ENCODE data around the gene FSTL1. TPM values are rescaled to one million over a fixed set of nuclear protein-coding genes. Genes with fewer than 3 reads are reported as not detected.

Gene FSTL1
- total RNA-seq, 1 experiment from 2014 or later = 20.7 TPM

DNA sequence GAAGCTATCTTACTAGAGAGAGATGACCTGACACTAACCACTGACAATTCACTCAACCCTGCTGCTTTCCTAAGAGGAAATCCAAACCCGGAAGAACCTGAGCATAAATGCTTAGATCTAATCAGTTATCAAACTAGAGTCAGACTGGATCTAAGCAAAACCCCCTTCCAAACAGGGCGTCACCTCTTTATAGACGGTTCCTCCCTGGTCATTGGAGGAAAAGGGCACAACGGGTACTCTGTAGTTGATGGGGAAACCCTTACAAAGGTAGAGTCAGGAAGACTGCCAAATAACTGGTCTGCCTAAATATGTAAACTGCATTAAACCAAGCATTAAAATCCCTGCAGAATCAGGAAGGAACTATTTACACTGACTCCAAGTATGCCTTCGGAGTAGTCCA is 41.3 kb upstream of the FSTL1 start:
- intact Hi-C loops (cut with micrococcal nuclease) = no loop called here
- H3K4me3 ChIP-seq (replicated peaks in 1 of 2; ENCODE audit: low read depth in 1 of 2, low read length in 2 of 2) = no peak overlapping the region
- peaks cover 0 to 7% of the 10 kb centered on the region in 2 experiments; a peak in 1 of 4 replicates for H3K4me1 ChIP-seq (ENCODE audit: control insufficient read depth in 1 of 2, insufficient read depth in 2 of 2, low read length in 2 of 2)
- ChIA-PET CTCF (no interaction called here), RAD21 (ENCODE audit: low non-redundant PET in 1 of 2, low total read pairs in 2 of 2, uncharacterized antibody in 2 of 2, unreplicated experiment in 2 of 2) (no interaction called here), POLR2A (no interaction called here)
- H3K9ac ChIP-seq (ENCODE audit: low read length) = no peak overlapping the region
- H3K4me2 ChIP-seq (ENCODE audit: low read length) = no peak overlapping the region
- DNase-seq (ENCODE audit: low read depth, low spot score) (no peak), ATAC-seq (no peak)
- H3K79me2 ChIP-seq (ENCODE audit: insufficient read depth, low read length) = no peaks in the 10 kb centered on the region
- H4K20me1 ChIP-seq (ENCODE audit: insufficient read depth) = no peaks in the 10 kb centered on the region
- no peaks in the 10 kb centered on the region for H3K9me2 ChIP-seq (ENCODE audit: insufficient read depth)
- peaks cover 5 to 6% of the 10 kb centered on the region in 2 experiments; a peak in 1 of 4 replicates for H3K9me3 ChIP-seq (ENCODE audit: control insufficient read depth in 1 of 2, insufficient read depth in 1 of 2, low read depth in 1 of 2, low read length in 2 of 2)
- BruUV-seq (replicated peaks) = no TSS peak
- no peak overlapping the region for H3K27ac ChIP-seq (ENCODE audit: low read depth, low read length)
- no peaks in the 10 kb centered on the region for H3K36me3 ChIP-seq (ENCODE audit: control insufficient read depth in 1 of 2, insufficient read depth in 2 of 2, low read length in 2 of 2)
- no peaks in the 10 kb centered on the region for H3K27me3 ChIP-seq (ENCODE audit: insufficient read depth, low read length)
- TF ChIP-seq YY1 (IDR thresholded peaks at IDR 0.05; ENCODE audit: extremely low read depth, insufficient replicate concordance, low read depth, low read length) (no peak), CBX3 (IDR thresholded peaks at IDR 0.05; ENCODE audit: low read depth) (no peak), TCF7L2 (IDR thresholded peaks at IDR 0.05; ENCODE audit: borderline replicate concordance, extremely low read depth, insufficient read depth, insufficient read length) (no peak), ZNF274 (IDR thresholded peaks at IDR 0.05; ENCODE audit: low read depth, low read length) (no peak), RAD21 (IDR thresholded peaks at IDR 0.05; ENCODE audit: low read depth) (no peak), EZH2phosphoT487 (IDR thresholded peaks at IDR 0.05; ENCODE audit: borderline replicate concordance) (no peak), CEBPB (IDR thresholded peaks at IDR 0.05; ENCODE audit: low read depth) (no peak), ZFX (IDR thresholded peaks at IDR 0.05) (no peak), SIN3A (IDR thresholded peaks at IDR 0.05; ENCODE audit: low read depth) (no peak), POLR2A (IDR thresholded peaks at IDR 0.05; ENCODE audit: borderline replicate concordance, extremely low read depth, insufficient read depth, insufficient read length) (no peak), EGR1 (IDR thresholded peaks at IDR 0.05; ENCODE audit: low read depth) (no peak)
- no peak overlapping the region for H2AFZ ChIP-seq (ENCODE audit: low read depth, low read length, poor library complexity, severe bottlenecking)

DNA sequence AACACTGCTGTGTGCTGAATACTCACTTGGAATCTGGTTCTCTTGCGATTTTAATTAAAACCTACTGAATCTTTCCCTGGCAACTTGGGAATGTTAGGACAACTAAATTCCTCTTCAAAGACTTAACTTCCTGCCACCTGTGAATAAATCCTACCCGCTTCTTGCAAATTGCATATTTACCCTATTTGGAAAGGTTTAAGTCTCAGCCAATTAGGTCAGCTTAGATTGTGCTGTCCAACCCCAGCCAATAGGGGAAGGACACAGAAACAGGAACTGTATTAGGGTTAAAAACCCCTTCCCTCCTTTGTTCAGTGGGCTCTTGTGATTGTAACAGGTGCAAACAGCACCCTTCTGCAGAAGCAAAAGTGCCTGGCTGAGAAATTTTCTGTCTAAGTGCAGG is 38.6 kb upstream of the FSTL1 start:
- RAD21 ChIA-PET (ENCODE audit: low non-redundant PET in 1 of 2, low total read pairs in 2 of 2, uncharacterized antibody in 2 of 2, unreplicated experiment in 2 of 2) = no interaction called here
- TF ChIP-seq SRF (IDR thresholded peaks at IDR 0.05; ENCODE audit: low read depth) (no peak), ELF1 (IDR thresholded peaks at IDR 0.05; ENCODE audit: borderline replicate concordance, low read depth) (no peak), POLR2A (IDR thresholded peaks at IDR 0.05; ENCODE audit: borderline replicate concordance, extremely low read depth, insufficient read depth, insufficient read length) (no peak), ZNF274 (IDR thresholded peaks at IDR 0.05; ENCODE audit: low read depth, low read length) (no peak), CBX3 (IDR thresholded peaks at IDR 0.05; ENCODE audit: low read depth) (no peak), EZH2phosphoT487 (IDR thresholded peaks at IDR 0.05; ENCODE audit: borderline replicate concordance) (no peak), TCF7L2 (IDR thresholded peaks at IDR 0.05; ENCODE audit: borderline replicate concordance, extremely low read depth, insufficient read depth, insufficient read length) (no peak), SIN3A (IDR thresholded peaks at IDR 0.05; ENCODE audit: low read depth) (no peak), EZH2 (IDR thresholded peaks at IDR 0.05) (no peak), RAD21 (IDR thresholded peaks at IDR 0.05; ENCODE audit: low read depth) (no peak)
- TF ChIP-seq, protein P1, sequence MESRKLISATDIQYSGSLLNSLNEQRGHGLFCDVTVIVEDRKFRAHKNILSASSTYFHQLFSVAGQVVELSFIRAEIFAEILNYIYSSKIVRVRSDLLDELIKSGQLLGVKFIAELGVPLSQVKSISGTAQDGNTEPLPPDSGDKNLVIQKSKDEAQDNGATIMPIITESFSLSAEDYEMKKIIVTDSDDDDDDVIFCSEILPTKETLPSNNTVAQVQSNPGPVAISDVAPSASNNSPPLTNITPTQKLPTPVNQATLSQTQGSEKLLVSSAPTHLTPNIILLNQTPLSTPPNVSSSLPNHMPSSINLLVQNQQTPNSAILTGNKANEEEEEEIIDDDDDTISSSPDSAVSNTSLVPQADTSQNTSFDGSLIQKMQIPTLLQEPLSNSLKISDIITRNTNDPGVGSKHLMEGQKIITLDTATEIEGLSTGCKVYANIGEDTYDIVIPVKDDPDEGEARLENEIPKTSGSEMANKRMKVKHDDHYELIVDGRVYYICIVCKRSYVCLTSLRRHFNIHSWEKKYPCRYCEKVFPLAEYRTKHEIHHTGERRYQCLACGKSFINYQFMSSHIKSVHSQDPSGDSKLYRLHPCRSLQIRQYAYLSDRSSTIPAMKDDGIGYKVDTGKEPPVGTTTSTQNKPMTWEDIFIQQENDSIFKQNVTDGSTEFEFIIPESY (IDR thresholded peaks at IDR 0.05; ENCODE audit: extremely low read depth, insufficient replicate concordance, low read length) = no peak
- TF ChIP-seq, protein P2, sequence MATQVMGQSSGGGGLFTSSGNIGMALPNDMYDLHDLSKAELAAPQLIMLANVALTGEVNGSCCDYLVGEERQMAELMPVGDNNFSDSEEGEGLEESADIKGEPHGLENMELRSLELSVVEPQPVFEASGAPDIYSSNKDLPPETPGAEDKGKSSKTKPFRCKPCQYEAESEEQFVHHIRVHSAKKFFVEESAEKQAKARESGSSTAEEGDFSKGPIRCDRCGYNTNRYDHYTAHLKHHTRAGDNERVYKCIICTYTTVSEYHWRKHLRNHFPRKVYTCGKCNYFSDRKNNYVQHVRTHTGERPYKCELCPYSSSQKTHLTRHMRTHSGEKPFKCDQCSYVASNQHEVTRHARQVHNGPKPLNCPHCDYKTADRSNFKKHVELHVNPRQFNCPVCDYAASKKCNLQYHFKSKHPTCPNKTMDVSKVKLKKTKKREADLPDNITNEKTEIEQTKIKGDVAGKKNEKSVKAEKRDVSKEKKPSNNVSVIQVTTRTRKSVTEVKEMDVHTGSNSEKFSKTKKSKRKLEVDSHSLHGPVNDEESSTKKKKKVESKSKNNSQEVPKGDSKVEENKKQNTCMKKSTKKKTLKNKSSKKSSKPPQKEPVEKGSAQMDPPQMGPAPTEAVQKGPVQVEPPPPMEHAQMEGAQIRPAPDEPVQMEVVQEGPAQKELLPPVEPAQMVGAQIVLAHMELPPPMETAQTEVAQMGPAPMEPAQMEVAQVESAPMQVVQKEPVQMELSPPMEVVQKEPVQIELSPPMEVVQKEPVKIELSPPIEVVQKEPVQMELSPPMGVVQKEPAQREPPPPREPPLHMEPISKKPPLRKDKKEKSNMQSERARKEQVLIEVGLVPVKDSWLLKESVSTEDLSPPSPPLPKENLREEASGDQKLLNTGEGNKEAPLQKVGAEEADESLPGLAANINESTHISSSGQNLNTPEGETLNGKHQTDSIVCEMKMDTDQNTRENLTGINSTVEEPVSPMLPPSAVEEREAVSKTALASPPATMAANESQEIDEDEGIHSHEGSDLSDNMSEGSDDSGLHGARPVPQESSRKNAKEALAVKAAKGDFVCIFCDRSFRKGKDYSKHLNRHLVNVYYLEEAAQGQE (IDR thresholded peaks at IDR 0.05; ENCODE audit: low read depth) = no peak

More for the DNA sequence above, 38.6 kb upstream of the FSTL1 start:
- Histone ChIP-seq H4K20me1 (ENCODE audit: insufficient read depth) (no peaks in the 10 kb centered on the region), H3K36me3 (ENCODE audit: control insufficient read depth in 1 of 2, insufficient read depth in 2 of 2, low read length in 2 of 2) (no peaks in the 10 kb centered on the region), H3K4me1 (ENCODE audit: control insufficient read depth in 1 of 2, insufficient read depth in 2 of 2, low read length in 2 of 2) (no peaks in the 10 kb centered on the region), H2AFZ (ENCODE audit: low read depth, low read length, poor library complexity, severe bottlenecking) (no peak overlapping the region), H3K27ac (ENCODE audit: low read depth, low read length) (no peak overlapping the region), H3K27me3 (ENCODE audit: insufficient read depth, low read length) (no peaks in the 10 kb centered on the region), H3K79me2 (ENCODE audit: insufficient read depth, low read length) (no peaks in the 10 kb centered on the region), H3K4me3 (replicated peaks in 1 of 2; ENCODE audit: low read depth in 1 of 2, low read length in 2 of 2) (no peak overlapping the region), H3K9me2 (ENCODE audit: insufficient read depth) (no peaks in the 10 kb centered on the region; the same call in 1 of the 2 replicates), H3K9me3 (ENCODE audit: control insufficient read depth in 1 of 2, insufficient read depth in 1 of 2, low read depth in 1 of 2, low read length in 2 of 2) (no peaks in the 10 kb centered on the region), H3K4me2 (ENCODE audit: low read length) (no peak overlapping the region), H3K9ac (ENCODE audit: low read length) (no peak overlapping the region)
- no TSS peak for BruUV-seq (replicated peaks)
- no peak for ATAC-seq
- intact Hi-C loops (cut with micrococcal nuclease) = no loop called here
- DNase-seq (ENCODE audit: low read depth, low spot score) = no peak
- ChIA-PET CTCF (no interaction called here), POLR2A (no interaction called here)

Data from HCT116 (cell line).